Measurements from ENCODE around the gene CRTAC1. TPM values are rescaled to one million over a fixed set of nuclear protein-coding genes. Genes with fewer than 3 reads are reported as not detected.

CRTAC1 gene
- polyA plus RNA-seq, 1 donor (not counting 4 experiments of a cell fraction or from before 2014, with no cell fraction given): not detected

DNA sequence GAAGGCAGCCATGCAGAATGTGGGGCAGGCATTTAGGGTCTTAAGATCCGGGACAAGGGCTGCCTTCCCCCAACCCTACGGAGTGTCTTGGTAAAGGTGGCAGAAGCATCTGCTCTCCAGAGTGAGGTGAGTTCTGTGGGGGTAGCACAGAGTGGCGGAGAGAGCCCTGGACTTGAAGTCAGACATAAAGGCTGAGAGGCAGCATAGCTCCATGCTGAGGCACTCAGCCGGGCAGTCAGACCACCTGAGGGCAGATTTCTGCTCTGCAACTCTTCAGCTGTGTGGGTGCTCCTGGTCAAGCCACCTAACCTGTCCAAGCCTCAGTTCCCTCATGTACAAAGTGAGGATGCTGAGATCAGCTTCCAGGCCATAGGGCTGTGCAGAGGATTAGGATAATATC lies 81.0 kb downstream of the CRTAC1 start:
- DNase-seq (ENCODE audit: low read depth, low spot score) (no peak), FAIRE-seq (no peak)
- Histone ChIP-seq H4K20me1 (ENCODE audit: control insufficient read depth, extremely low read depth, insufficient read depth, low read length) (no peaks in the 10 kb centered on the region), H3K79me2 (ENCODE audit: control insufficient read depth, insufficient read depth, low read length) (no peaks in the 10 kb centered on the region), H3K4me1 (ENCODE audit: control insufficient read depth, extremely low read depth, insufficient read depth, low read length) (no peaks in the 10 kb centered on the region), H3K4me3 (ENCODE audit: control insufficient read depth in 2 of 3, extremely low read depth in 1 of 3, insufficient read depth in 2 of 3, low read depth in 1 of 3, low read length in 3 of 3) (no peak overlapping the region), H3K27me3 (ENCODE audit: control insufficient read depth, extremely low read depth, insufficient read depth, low read length) (no peaks in the 10 kb centered on the region), H3K9me1 (ENCODE audit: control insufficient read depth, extremely low read depth, insufficient read depth, low read length) (no peaks in the 10 kb centered on the region), H3K36me3 (ENCODE audit: control insufficient read depth in 2 of 2, extremely low read depth in 1 of 2, insufficient read depth in 2 of 2, low read length in 2 of 2) (no peaks in the 10 kb centered on the region), H3K4me2 (ENCODE audit: control insufficient read depth, extremely low read depth, insufficient read depth, low read depth, low read length) (no peak overlapping the region), H3K27ac (ENCODE audit: control insufficient read depth, insufficient read depth, low read length) (no peak overlapping the region), H3K9ac (ENCODE audit: control insufficient read depth, extremely low read depth, insufficient read depth, low read length) (no peak overlapping the region), H2AFZ (ENCODE audit: control insufficient read depth, low read length) (no peak overlapping the region), H3K9me3 (ENCODE audit: control insufficient read depth, low read depth, low read length) (no peaks in the 10 kb centered on the region)
- TF ChIP-seq, protein P1, sequence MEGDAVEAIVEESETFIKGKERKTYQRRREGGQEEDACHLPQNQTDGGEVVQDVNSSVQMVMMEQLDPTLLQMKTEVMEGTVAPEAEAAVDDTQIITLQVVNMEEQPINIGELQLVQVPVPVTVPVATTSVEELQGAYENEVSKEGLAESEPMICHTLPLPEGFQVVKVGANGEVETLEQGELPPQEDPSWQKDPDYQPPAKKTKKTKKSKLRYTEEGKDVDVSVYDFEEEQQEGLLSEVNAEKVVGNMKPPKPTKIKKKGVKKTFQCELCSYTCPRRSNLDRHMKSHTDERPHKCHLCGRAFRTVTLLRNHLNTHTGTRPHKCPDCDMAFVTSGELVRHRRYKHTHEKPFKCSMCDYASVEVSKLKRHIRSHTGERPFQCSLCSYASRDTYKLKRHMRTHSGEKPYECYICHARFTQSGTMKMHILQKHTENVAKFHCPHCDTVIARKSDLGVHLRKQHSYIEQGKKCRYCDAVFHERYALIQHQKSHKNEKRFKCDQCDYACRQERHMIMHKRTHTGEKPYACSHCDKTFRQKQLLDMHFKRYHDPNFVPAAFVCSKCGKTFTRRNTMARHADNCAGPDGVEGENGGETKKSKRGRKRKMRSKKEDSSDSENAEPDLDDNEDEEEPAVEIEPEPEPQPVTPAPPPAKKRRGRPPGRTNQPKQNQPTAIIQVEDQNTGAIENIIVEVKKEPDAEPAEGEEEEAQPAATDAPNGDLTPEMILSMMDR (optimal IDR thresholded peaks at IDR 0.05 in 1 of 3, IDR thresholded peaks at IDR 0.05 in 1 of 3, conservative IDR thresholded peaks at IDR 0.05 in 1 of 3; ENCODE audit: extremely low read depth in 1 of 3, insufficient read depth in 2 of 3, low read length in 3 of 3): no peak
- no peak for TF ChIP-seq EZH2 (IDR thresholded peaks at IDR 0.05; ENCODE audit: low read length)
- dilution Hi-C loops (cut with MboI; ENCODE audit: extremely low pct_ligation_motif_present, low sequenced_read_pairs): no loop called here

DNA sequence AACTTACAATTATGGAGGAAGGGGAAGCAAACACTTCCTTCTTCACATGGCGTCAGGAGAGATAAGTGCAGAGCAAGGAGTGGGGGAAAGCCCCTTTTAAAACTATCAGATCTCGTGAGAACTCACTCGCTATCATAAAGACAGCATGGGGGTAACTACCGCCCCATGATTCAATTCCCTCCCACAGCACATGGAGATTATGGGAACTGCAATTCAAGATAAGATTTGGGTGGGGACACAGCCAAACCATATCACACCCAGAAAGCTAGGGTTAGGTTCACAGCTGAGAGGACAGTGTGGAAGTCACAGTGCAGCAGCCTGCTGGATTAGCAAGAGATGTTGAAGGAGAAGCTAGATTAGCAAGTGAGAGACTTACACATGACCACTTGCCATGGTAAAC lies 81.6 kb downstream of the CRTAC1 start:
- H3K4me2 ChIP-seq (ENCODE audit: control insufficient read depth, extremely low read depth, insufficient read depth, low read depth, low read length): no peak overlapping the region
- H4K20me1 ChIP-seq (ENCODE audit: control insufficient read depth, extremely low read depth, insufficient read depth, low read length): no peaks in the 10 kb centered on the region
- no peaks in the 10 kb centered on the region for H3K9me3 ChIP-seq (ENCODE audit: control insufficient read depth, low read depth, low read length)
- dilution Hi-C loops (cut with MboI; ENCODE audit: extremely low pct_ligation_motif_present, low sequenced_read_pairs): no loop called here
- TF ChIP-seq EZH2 (IDR thresholded peaks at IDR 0.05; ENCODE audit: low read length): no peak
- TF ChIP-seq, protein P1 (optimal IDR thresholded peaks at IDR 0.05 in 1 of 3, IDR thresholded peaks at IDR 0.05 in 1 of 3, conservative IDR thresholded peaks at IDR 0.05 in 1 of 3; ENCODE audit: extremely low read depth in 1 of 3, insufficient read depth in 2 of 3, low read length in 3 of 3): no peak
- no peaks in the 10 kb centered on the region for H3K4me1 ChIP-seq (ENCODE audit: control insufficient read depth, extremely low read depth, insufficient read depth, low read length)
- H3K9me1 ChIP-seq (ENCODE audit: control insufficient read depth, extremely low read depth, insufficient read depth, low read length): no peaks in the 10 kb centered on the region
- no peak overlapping the region for H3K9ac ChIP-seq (ENCODE audit: control insufficient read depth, extremely low read depth, insufficient read depth, low read length)
- no peak overlapping the region for H3K4me3 ChIP-seq (ENCODE audit: control insufficient read depth in 2 of 3, extremely low read depth in 1 of 3, insufficient read depth in 2 of 3, low read depth in 1 of 3, low read length in 3 of 3)
- no peaks in the 10 kb centered on the region for H3K36me3 ChIP-seq (ENCODE audit: control insufficient read depth in 2 of 2, extremely low read depth in 1 of 2, insufficient read depth in 2 of 2, low read length in 2 of 2)
- DNase-seq (ENCODE audit: low read depth, low spot score) (no peak), FAIRE-seq (no peak)
- H2AFZ ChIP-seq (ENCODE audit: control insufficient read depth, low read length): no peak overlapping the region
- H3K27me3 ChIP-seq (ENCODE audit: control insufficient read depth, extremely low read depth, insufficient read depth, low read length): no peaks in the 10 kb centered on the region
- no peak overlapping the region for H3K27ac ChIP-seq (ENCODE audit: control insufficient read depth, insufficient read depth, low read length)
- no peaks in the 10 kb centered on the region for H3K79me2 ChIP-seq (ENCODE audit: control insufficient read depth, insufficient read depth, low read length)

All from keratinocyte (primary cell).